Heart left ventricle (tissue), 16 donors: Measurements from ENCODE around the gene CENPP. TPM values are rescaled to one million over a fixed set of nuclear protein-coding genes. Genes with fewer than 3 reads are reported as not detected.

ENCODE experiments used
- ATAC-seq, 4 donors: fragments of 200-7000 bp; cut with Tn5 transposase; one replicate each; pipeline ENCODE4 v1.9.1; 2020 to 2022; ENCODE audit warnings: moderate library complexity in 4 of 4, mild to moderate bottlenecking in 3 of 4, moderate number of reproducible peaks in 1 of 4
- DNase-seq, 5 donors: peaks; one replicate each; pipeline ENCODE4 v3.0.0-alpha.2; 2020
- H3K27ac ChIP-seq, 12 donors: fragments of 200-600 bp; sonication (generic) in 4 of 12; one replicate each; pipeline versions ENCODE4 v1.5.0 to v1.8.0; 2016 to 2022; ENCODE audit warnings: mild to moderate bottlenecking in 2 of 12
- H3K27me3 ChIP-seq, 9 donors: fragments of 200-600 bp; sonication (generic) in 2 of 9; one replicate each; pipeline versions ENCODE4 v1.5.1 to v1.8.0; 2016 to 2022; ENCODE audit warnings: mild to moderate bottlenecking in 3 of 9
- H3K36me3 ChIP-seq, 9 donors: fragments of 200-600 bp; sonication (generic) in 2 of 9; one replicate each; pipeline versions ENCODE4 v1.5.0 to v1.8.0; 2018 to 2022; ENCODE audit warnings: mild to moderate bottlenecking in 2 of 9
- H3K4me1 ChIP-seq, 12 donors: fragments of 200-600 bp; sonication (generic) in 4 of 12; one replicate each; pipeline versions ENCODE4 v1.5.0 to v1.8.0; 2016 to 2022; ENCODE audit warnings: mild to moderate bottlenecking in 3 of 12
- H3K4me3 ChIP-seq, 12 donors: fragments of 200-600 bp; sonication (generic) in 4 of 12; one replicate each; pipeline versions ENCODE4 v1.5.0 to v1.8.0; 2017 to 2022; ENCODE audit warnings: mild to moderate bottlenecking in 9 of 12, moderate library complexity in 4 of 12
- H3K9me3 ChIP-seq, 12 donors: fragments of 200-600 bp; sonication (generic) in 4 of 12; one replicate each; pipeline versions ENCODE4 v1.5.0 to v1.8.0; 2016 to 2022; ENCODE audit warnings: mild to moderate bottlenecking in 1 of 12
- POLR2A ChIP-seq, 2 donors: fragments of 450-650 bp; IDR thresholded peaks; one replicate each; pipeline ENCODE4 v1.6.1; 2017; ENCODE audit warnings: antibody characterized with exemption in 2 of 2, mild to moderate bottlenecking in 2 of 2, moderate library complexity in 2 of 2
- WGBS, 4 donors: extraction: QIAGEN DNeasy Blood & Tissue Kit in 2 of 4; methylation state at CpG; one replicate each; pipeline versions ENCODE4 v1.1.5 to v1.1.7; 2013 to 2018; 5-methylcytosine and 5-hydroxymethylcytosine counted together
- intact Hi-C, 10 donors: fragments of 100-400 bp; cut with DNase I; formaldehyde crosslinking; loops; one replicate each; pipeline versions ENCODE4 v1.11.1 to v1.14.2; 2022
- polyA plus RNA-seq, 2 donors: library from polyadenylated mRNA; stranded (reverse); fragments of 200-250 nt; gene quantifications; one replicate each; pipeline ENCODE4 v1.2.3, GENCODE V29; 2013
- total RNA-seq, 9 donors: library from RNA; depleted of rRNA in 2 of 9; stranded (reverse); fragments of >200 nt in 2 of 9; fragmentation: NEBNext Ultra II Directional in 3 of 9; extraction: Animal tissue kit (Norgen Biotek cat#: 25700) in 3 of 9; gene quantifications; one replicate each; pipeline versions ENCODE4 v1.1.0 to v1.2.4, GENCODE V29; 2016 to 2023
- TF ChIP-seq, protein P1 (sequence below), 12 donors: fragments of 200-600 bp; sonication (generic) in 4 of 12; IDR thresholded peaks; one replicate each; pipeline versions ENCODE4 v1.5.0 to v1.8.0; 2018 to 2022; ENCODE audit warnings: antibody characterized with exemption in 12 of 12, mild to moderate bottlenecking in 5 of 12
- donor health status: ischemic (EF 13 %, LVEDD 7.1; RV severe dilation, severe dysfunction).
- donor health status: healthy with polysubstance abuse.
- donor health status: DM: no; HTN: yes; CAD: no.
- donor health status: DM: no; HTN: no; CAD: no.
- donor health status: ischemic (EF 25% LVEDD 6.9; RV normal size, moderate dysfunction).
- donor health status: ischemic (EF 25% LVEDD 5.7; RV mildly dilated, moderate dysfunction).
- donor health status: healthy.
- donor health status: DM: yes; HTN: yes; CAD: no.
- donor health status: ischemic (EF 35%, LVEDD 5.7; RV mildly dilated, moderate dysfunction).
- donor health status: nonischemic (EF 11% LVEDD 7.7; RV severe dilation, severe dysfunction).
- donor health status: DM: yes; HTN: yes; CAD: no.
- donor health status: PGD.
- donor health status: ischemic (EF 29% LVEDD 5.4; RV normal size, mild dysfunction).
- donor health status: nonischemic (EF 23%, LVEDD 6.1; RV moderate dilation, normal function).

Gene CENPP
- total and polyA plus RNA-seq, 11 donors: 1.1 to 5.8 (median 2.4) TPM

DNA sequence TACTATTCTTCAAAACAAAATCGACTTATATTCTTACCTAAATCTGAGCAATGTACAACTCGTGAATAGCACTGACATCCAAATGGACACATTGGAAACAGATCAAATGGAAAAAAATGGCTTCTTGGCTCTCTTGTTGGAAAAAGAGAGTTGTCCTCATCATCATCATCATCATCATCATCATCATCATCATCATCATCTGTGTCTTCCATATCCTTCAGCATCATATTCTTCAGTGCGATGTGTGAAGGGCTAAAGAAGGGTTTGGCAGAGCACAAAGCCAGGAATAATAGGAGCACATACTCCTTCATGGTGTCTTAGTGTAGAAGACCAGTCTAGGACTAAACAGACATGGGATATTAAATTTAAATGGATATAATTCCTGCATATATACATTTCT lies 148.8 kb downstream of the CENPP start:
- intact Hi-C loops: no loop called here
- 90 to 97% (median 93%) methylated on average over 3 of the region's 3 CpGs for WGBS, 4 donors
- Histone ChIP-seq H3K9me3 (no peaks in the 10 kb centered on the region), H3K27me3 (no peaks in the 10 kb centered on the region), H3K4me1 (peaks cover 0 to 25% (median 1%) of the 10 kb centered on the region in 12 donors), H3K4me3 (no peak overlapping the region), H3K36me3 (peaks cover 0 to 47% (median 0%) of the 10 kb centered on the region in 9 donors), H3K27ac (no peak overlapping the region)
- ATAC-seq (no peak), DNase-seq (no peak)
- TF ChIP-seq, protein P1, sequence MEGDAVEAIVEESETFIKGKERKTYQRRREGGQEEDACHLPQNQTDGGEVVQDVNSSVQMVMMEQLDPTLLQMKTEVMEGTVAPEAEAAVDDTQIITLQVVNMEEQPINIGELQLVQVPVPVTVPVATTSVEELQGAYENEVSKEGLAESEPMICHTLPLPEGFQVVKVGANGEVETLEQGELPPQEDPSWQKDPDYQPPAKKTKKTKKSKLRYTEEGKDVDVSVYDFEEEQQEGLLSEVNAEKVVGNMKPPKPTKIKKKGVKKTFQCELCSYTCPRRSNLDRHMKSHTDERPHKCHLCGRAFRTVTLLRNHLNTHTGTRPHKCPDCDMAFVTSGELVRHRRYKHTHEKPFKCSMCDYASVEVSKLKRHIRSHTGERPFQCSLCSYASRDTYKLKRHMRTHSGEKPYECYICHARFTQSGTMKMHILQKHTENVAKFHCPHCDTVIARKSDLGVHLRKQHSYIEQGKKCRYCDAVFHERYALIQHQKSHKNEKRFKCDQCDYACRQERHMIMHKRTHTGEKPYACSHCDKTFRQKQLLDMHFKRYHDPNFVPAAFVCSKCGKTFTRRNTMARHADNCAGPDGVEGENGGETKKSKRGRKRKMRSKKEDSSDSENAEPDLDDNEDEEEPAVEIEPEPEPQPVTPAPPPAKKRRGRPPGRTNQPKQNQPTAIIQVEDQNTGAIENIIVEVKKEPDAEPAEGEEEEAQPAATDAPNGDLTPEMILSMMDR (IDR thresholded peaks at IDR 0.05): no peak
- TF ChIP-seq POLR2A (IDR thresholded peaks at IDR 0.05): no peak

DNA sequence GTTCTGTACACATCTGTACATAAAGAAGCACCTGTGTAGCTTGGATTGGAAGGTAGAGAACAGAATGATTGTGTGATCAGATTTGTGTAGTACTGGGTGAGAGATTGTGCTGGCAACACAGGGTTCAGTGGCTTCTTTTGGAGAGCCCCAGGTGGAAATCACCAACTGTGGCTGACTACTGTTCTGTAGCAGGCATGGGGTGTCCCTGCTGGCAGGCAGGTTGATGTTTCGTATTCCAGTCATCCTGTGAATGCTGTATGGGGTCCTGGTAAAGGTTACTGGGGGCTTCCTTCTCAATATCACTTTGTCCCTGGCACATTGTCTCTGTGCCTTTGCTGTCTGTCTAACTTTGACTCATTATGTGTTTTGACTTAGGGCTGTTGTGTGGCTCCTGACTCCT lies 151.2 kb downstream of the CENPP start:
- Histone ChIP-seq H3K27me3 (no peaks in the 10 kb centered on the region), H3K27ac (no peak overlapping the region), H3K9me3 (no peaks in the 10 kb centered on the region), H3K36me3 (peaks cover 0 to 28% (median 0%) of the 10 kb centered on the region in 9 donors), H3K4me3 (peak overlapping the region in 1 of 12 donors; percentile 11), H3K4me1 (peaks cover 0 to 42% (median 15%) of the 10 kb centered on the region in 12 donors)
- no peak for TF ChIP-seq POLR2A (IDR thresholded peaks at IDR 0.05)
- TF ChIP-seq, protein P1 (IDR thresholded peaks at IDR 0.05): no peak
- intact Hi-C loops: no loop called here
- ATAC-seq: no peak
- WGBS, 4 donors: 96 to 100% (median 99%) methylated on average over 1 of the region's 1 CpG
- no peak for DNase-seq

DNA sequence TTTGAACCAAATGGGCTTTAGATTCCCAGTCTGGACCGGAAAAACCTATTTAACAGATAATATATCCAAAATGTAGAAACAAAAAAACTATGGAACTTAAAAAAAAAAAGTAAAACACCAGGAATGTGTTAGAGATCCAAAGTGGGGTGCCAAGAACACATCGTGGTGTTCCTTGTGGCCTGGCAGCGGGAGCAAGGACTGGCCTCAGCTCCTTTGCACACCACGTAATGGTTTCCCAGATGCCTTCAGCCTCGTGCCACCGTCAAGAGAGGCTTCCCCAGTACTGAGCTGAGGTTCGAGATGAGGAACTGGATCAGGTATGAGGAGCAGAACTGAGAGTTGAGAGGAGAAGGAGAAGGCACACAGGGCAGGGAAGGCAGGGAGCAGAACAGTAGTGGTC lies 153.0 kb downstream of the CENPP start:
- peak overlapping the region in 8 of 12 donors; percentile 6 to 85 (median 80) for H3K27ac ChIP-seq
- WGBS, 4 donors: 73 to 90% (median 85%) methylated on average over 7 of the region's 7 CpGs
- intact Hi-C loops: no loop called here
- peak overlapping the region in 6 of 12 donors; percentile 8 to 60 (median 44) for H3K4me3 ChIP-seq
- H3K9me3 ChIP-seq: no peaks in the 10 kb centered on the region
- TF ChIP-seq POLR2A (IDR thresholded peaks at IDR 0.05): no peak
- TF ChIP-seq, protein P1 (IDR thresholded peaks at IDR 0.05): no peak
- H3K4me1 ChIP-seq: peaks cover 0 to 48% (median 20%) of the 10 kb centered on the region in 12 donors
- ATAC-seq: peak in 2 of 4 donors; percentile 14 to 18
- DNase-seq: no peak
- peaks cover 0 to 11% (median 0%) of the 10 kb centered on the region in 9 donors for H3K36me3 ChIP-seq
- H3K27me3 ChIP-seq: no peaks in the 10 kb centered on the region

DNA sequence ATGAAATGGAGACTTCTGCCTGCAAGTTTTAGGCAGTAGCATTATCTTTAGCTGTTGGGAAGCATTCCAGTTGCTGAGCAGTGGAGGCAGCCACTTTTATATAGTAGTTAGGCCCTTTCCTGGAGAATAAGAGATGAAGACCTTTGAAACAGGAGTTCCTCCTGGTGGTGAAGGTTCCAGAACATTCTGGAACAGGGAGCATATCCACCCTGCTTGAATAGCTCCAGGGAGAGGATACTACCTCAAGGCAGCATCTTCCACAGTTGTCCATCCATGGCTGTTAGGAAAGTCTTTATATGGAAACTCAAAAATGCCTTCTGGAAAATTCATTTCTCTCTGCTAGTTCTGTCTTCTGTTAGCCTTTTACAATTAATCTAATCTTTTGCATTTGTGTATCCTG lies 153.6 kb downstream of the CENPP start:
- Histone ChIP-seq H3K27ac (peak overlapping the region in 11 of 12 donors; percentile 31 to 85 (median 72)), H3K36me3 (peaks cover 0 to 5% (median 0%) of the 10 kb centered on the region in 9 donors), H3K4me3 (peak overlapping the region in 7 of 12 donors; percentile 8 to 60 (median 38)), H3K27me3 (no peaks in the 10 kb centered on the region), H3K9me3 (no peaks in the 10 kb centered on the region), H3K4me1 (peaks cover 0 to 54% (median 23%) of the 10 kb centered on the region in 12 donors)
- ATAC-seq: no peak
- intact Hi-C loops: no loop called here
- DNase-seq: no peak
- TF ChIP-seq POLR2A (IDR thresholded peaks at IDR 0.05): no peak
- TF ChIP-seq, protein P1 (IDR thresholded peaks at IDR 0.05): no peak
